Skeletal muscle cell (primary cell): ENCODE results near the gene NRBF2.

ENCODE experiments used
- DNase-seq: peaks from one replicate; pipeline ENCODE4 v3.0.0-alpha.2; 2010; ENCODE audit warnings: low read depth
- H3K4me3 ChIP-seq: 2 replicates; pipeline ENCODE4 v1.5.1; 2011; ENCODE audit warnings: low read depth, mild to moderate bottlenecking, control low read depth, low read length, moderate library complexity

The NRBF2 gene

GRCh38 chr10:63155388-63156020 lies 22.4 kb downstream of the NRBF2 start:
- DNase-seq: no peak
- H3K4me3 ChIP-seq: no peak overlapping the region

DNA sequence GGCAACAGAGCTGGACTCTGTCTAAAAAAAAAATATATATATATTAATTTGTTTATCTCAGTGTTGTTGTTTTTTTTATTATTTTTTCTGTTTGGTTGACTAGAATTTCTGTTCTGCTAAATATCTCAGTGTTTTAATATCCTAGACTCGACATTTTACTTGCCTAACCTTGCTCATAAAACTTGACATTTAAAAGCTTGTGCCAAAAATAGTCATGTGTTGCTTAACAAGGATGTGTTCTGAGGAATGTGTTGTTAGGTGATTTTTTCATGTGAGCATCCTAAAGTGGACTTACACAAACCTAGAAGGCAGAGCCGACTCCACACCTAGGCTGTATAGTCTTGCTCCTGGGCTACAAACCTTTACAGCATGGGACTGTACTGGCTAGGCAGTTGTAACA lies 23.1 kb downstream of the NRBF2 start:
- no peak overlapping the region for H3K4me3 ChIP-seq
- no peak for DNase-seq

DNA sequence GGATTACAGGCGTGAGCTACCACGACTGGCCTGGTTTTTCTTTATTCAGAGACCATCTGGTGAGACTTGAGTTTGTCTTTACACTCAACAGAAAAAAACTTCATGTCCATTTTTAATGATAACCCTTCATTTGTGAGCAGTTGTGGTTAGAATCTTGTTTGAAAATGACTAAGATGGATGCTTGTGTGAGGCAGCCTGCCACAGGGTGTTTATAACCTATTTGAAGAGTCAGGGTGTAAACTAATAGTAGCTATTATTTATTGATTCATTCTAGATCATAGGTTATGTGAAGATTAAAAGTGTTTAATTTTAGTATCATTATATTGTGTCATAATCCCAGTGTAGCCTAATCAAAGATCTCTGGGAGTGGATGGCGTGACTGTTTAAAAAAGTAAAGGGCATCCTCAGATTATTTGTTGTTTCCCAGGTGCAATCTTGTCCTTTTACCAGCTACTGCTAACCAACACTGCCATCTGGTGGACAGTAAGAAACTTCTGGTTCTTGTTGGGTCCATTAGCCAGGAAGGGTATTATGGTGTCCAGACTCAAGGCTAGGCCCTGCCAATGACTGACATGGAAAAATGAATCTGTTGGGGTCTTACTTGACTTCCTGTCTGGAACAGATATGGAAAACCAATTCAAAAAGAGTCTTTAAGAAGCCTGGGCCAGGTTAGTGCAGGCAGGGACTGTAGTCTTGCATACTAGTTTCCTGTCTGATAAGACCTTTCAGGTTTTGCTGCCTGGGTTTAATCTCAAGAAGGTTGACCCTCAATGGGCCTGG lies 24.9 kb downstream of the NRBF2 start:
- H3K4me3 ChIP-seq: no peak overlapping the region
- peak; percentile 76 for DNase-seq

- no peak for DNase-seq
Measured at GRCh38 chr10:63161592-63161991, 28.5 kb downstream of the NRBF2 start.

GRCh38 chr10:63164166-63164623 lies 31.1 kb downstream of the NRBF2 start:
- DNase-seq: no peak
- no peak overlapping the region for H3K4me3 ChIP-seq

More at GRCh38 chr10:63161592-63161991, 28.5 kb downstream of the NRBF2 start:
- H3K4me3 ChIP-seq: no peak overlapping the region

GRCh38 chr10:63165249-63165648 lies 32.1 kb downstream of the NRBF2 start:
- DNase-seq: no peak
- H3K4me3 ChIP-seq: no peak overlapping the region

- H3K4me3 ChIP-seq: no peak overlapping the region
- peak; percentile 43 for DNase-seq
Measured at GRCh38 chr10:63166742-63167258, 33.7 kb downstream of the NRBF2 start.

GRCh38 chr10:63168821-63169462 lies 35.8 kb downstream of the NRBF2 start:
- H3K4me3 ChIP-seq: no peak overlapping the region
- DNase-seq: no peak

DNA sequence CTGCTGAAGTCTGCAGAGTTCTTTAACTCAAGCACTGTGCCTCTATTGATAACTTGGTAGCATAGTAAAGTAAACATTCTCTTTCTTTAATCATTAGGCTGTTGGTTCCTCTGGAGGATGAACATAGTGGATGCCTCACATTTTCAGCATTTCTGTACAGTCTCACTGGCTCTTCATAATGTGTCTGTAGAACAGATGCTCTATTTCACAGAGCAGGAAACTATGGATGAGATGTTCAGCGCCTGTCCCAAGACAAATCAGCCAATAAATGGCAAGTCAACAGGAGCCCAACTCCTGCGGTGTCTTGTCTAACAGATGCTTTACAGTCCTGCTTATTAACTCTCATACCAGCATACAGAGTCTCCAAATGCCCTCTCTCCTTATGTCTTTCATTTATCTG lies 36.5 kb downstream of the NRBF2 start:
- H3K4me3 ChIP-seq: no peak overlapping the region
- no peak for DNase-seq

- H3K4me3 ChIP-seq: no peak overlapping the region
- DNase-seq: no peak
Measured at GRCh38 chr10:63171255-63171855, 38.2 kb downstream of the NRBF2 start.

GRCh38 chr10:63171926-63172325 lies 38.8 kb downstream of the NRBF2 start:
- DNase-seq: no peak
- H3K4me3 ChIP-seq: no peak overlapping the region

DNA sequence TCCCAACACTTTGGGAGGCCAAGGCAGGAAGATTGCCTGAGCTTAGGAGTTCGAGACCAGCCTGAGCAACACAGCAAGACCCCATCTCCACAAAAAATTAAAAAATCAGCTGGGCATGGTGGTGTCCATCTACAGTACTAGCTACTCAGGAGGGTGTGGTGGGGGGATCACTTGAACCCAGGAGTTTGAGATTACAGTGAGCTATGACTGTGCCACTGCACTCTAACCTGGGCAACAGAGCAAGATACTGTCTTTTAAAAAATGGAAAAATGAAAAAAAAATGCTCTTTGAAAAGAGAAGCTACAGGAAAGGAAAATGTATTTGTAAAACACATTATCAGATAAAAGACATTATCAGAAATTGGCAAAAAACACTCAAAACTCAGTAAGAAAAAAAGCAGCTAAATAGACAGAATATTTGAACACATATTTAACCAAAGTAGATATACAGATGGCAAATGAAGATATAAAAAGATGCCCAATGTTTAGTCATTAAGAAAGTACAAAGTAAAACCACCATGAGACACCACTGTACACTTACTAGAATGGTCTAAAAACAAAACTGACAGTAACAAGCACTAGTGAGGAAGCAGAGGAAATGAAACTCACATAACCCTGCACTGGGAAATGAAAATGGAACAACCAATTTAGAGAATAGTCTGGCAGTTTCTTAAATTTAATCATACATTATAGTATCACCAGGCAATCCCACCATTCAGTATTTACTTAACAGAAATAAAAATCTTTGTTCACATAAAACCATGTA lies 40.5 kb downstream of the NRBF2 start:
- no peak overlapping the region for H3K4me3 ChIP-seq
- DNase-seq: no peak

DNA sequence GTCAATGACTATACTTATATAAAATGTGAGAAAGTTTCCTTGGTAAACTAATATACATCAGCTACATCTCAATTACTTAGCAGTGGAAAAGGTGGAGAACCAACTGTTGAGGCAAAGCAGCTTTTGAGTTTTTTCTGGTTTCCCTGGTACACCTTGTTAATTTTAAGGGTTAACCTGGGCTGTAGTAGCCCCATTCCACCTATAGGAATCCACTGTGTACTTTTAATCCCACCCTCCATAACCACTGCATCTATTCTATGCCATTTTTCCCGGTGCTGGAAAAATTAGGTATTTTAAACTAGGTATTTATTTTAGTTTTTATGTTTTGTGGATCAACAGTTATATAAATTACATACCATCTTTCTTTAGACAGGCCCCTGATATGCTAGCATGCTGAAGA lies 42.4 kb downstream of the NRBF2 start:
- no peak overlapping the region for H3K4me3 ChIP-seq
- DNase-seq: no peak

GRCh38 chr10:63192826-63193225 lies 59.7 kb downstream of the NRBF2 start:
- no peak overlapping the region for H3K4me3 ChIP-seq
- no peak for DNase-seq

- DNase-seq: peak; percentile 76
- no peak overlapping the region for H3K4me3 ChIP-seq
Measured at GRCh38 chr10:63197344-63198092, 64.4 kb downstream of the NRBF2 start.

DNA sequence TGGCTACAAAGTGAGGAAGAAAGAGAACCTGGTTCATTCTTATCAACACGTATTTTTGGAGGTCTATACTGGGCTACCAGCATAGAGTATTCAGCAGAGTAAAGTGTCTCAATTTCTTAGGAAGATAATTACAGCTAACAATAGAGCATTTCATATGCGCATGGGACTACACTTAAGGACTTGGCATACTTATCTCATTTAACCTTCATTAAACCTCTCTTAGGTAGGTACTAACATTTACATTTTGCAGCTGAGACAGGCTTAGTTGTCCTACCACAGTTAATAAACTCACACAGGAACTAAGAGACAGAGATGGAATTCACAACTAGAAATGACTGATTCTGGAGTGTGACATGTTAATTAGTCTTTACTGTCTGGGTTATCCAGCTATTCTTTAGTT lies 66.6 kb downstream of the NRBF2 start:
- no peak overlapping the region for H3K4me3 ChIP-seq
- no peak for DNase-seq

GRCh38 chr10:63200431-63200830 lies 67.3 kb downstream of the NRBF2 start:
- H3K4me3 ChIP-seq: no peak overlapping the region
- no peak for DNase-seq

GRCh38 chr10:63201118-63201517 lies 68.0 kb downstream of the NRBF2 start:
- H3K4me3 ChIP-seq: no peak overlapping the region
- no peak for DNase-seq
